ENCODE measurements around the gene DAO.
A peak's percentile ranks its signal among the peaks of the same experiment; 100 is the strongest.

Gene DAO

GRCh38 chr12:108875280-108875679 is 4.6 kb upstream of the DAO start:
- no peak for DNase-seq (ENCODE audit: low read depth in 3 of 3)

GRCh38 chr12:108875682-108876361 is 4.1 kb upstream of the DAO start:
- no peak for DNase-seq (ENCODE audit: low read depth in 3 of 3)

- DNase-seq (ENCODE audit: low read depth in 3 of 3), result no peak
Observed at GRCh38 chr12:108876550-108876949, 3.3 kb upstream of the DAO start.

GRCh38 chr12:108881953-108882352 is 2.1 kb downstream of the DAO start:
- no peak for DNase-seq (ENCODE audit: low read depth in 3 of 3)

- peak; percentile 49 to 66 (median 52) for DNase-seq (ENCODE audit: low read depth in 3 of 3)
Observed at GRCh38 chr12:108884116-108885012, 4.5 kb downstream of the DAO start.

GRCh38 chr12:108886873-108887629 is 7.2 kb downstream of the DAO start:
- DNase-seq (ENCODE audit: low read depth in 3 of 3), result no peak

- no peak for DNase-seq (ENCODE audit: low read depth in 3 of 3)
Observed at GRCh38 chr12:108888031-108888430, 8.1 kb downstream of the DAO start.

- no peak for DNase-seq (ENCODE audit: low read depth in 3 of 3)
Observed at GRCh38 chr12:108890208-108890607, 10.3 kb downstream of the DAO start.

- DNase-seq (ENCODE audit: low read depth in 3 of 3), result no peak
Observed at GRCh38 chr12:108895220-108895802, 15.4 kb downstream of the DAO start.

- no peak for DNase-seq (ENCODE audit: low read depth in 3 of 3)
Observed at GRCh38 chr12:108896336-108896735, 16.4 kb downstream of the DAO start.

- no peak for DNase-seq (ENCODE audit: low read depth in 3 of 3)
Observed at GRCh38 chr12:108896817-108897216, 16.9 kb downstream of the DAO start.

GRCh38 chr12:108899145-108899544 is 19.3 kb downstream of the DAO start:
- DNase-seq (ENCODE audit: low read depth in 3 of 3), result no peak

GRCh38 chr12:108905725-108906124 is 25.8 kb downstream of the DAO start:
- DNase-seq (ENCODE audit: low read depth in 3 of 3), result no peak

GRCh38 chr12:108906971-108907370 is 27.1 kb downstream of the DAO start:
- DNase-seq (ENCODE audit: low read depth in 3 of 3), result no peak

GRCh38 chr12:108907839-108908351 is 28.0 kb downstream of the DAO start:
- DNase-seq (ENCODE audit: low read depth in 3 of 3), result no peak

GRCh38 chr12:108910336-108910735 is 30.4 kb downstream of the DAO start:
- DNase-seq (ENCODE audit: low read depth in 3 of 3), result no peak

- no peak for DNase-seq (ENCODE audit: low read depth in 3 of 3)
Observed at GRCh38 chr12:108911915-108912314, 32.0 kb downstream of the DAO start.

GRCh38 chr12:108912361-108912760 is 32.5 kb downstream of the DAO start:
- no peak for DNase-seq (ENCODE audit: low read depth in 3 of 3)

GRCh38 chr12:108914121-108914531 is 34.2 kb downstream of the DAO start:
- no peak for DNase-seq (ENCODE audit: low read depth in 3 of 3)

- DNase-seq (ENCODE audit: low read depth in 3 of 3), result no peak
Observed at GRCh38 chr12:108915632-108916133, 35.8 kb downstream of the DAO start.

- no peak for DNase-seq (ENCODE audit: low read depth in 3 of 3)
Observed at GRCh38 chr12:108916336-108916735, 36.4 kb downstream of the DAO start.

GRCh38 chr12:108918206-108918605 is 38.3 kb downstream of the DAO start:
- no peak for DNase-seq (ENCODE audit: low read depth in 3 of 3)
